ENCODE results near the gene SNRPA. TPM values are rescaled to one million over a fixed set of nuclear protein-coding genes. Genes with fewer than 3 reads are reported as not detected.
"Not testable (repeated sequence)": the region's sequence is repeated elsewhere in the genome, so short reads cannot be mapped to it uniquely, and the experiment has no call there.

Gene SNRPA
- total RNA-seq, 2 donors from 2014 or later: 18.7 to 42.2 TPM

- H3K27me3 ChIP-seq: no peaks in the 10 kb centered on the region
- no peak overlapping the region for H3K27ac ChIP-seq
- DNase-seq (no peak), ATAC-seq (no peak)
- H3K4me1 ChIP-seq: peaks cover 16% of the 10 kb centered on the region
- intact Hi-C loops (cut with DNase I): no loop called here
- no peaks in the 10 kb centered on the region for H3K9me3 ChIP-seq
- H3K36me3 ChIP-seq (replicated peaks in 1 of 2; ENCODE audit: insufficient read depth in 1 of 2, low read depth in 2 of 2): no peaks in the 10 kb centered on the region
- TF ChIP-seq CTCF (IDR thresholded peaks at IDR 0.05) (no peak), POLR2A (IDR thresholded peaks at IDR 0.05) (no peak)
- H3K4me3 ChIP-seq: no peak overlapping the region
- WGBS, 2 donors: 94 to 97% methylated on average over 7 of the region's 7 CpGs
Observed at GRCh38 chr19:40781140-40781539, 30.1 kb downstream of the SNRPA start.

- no peaks in the 10 kb centered on the region for H3K36me3 ChIP-seq (replicated peaks in 1 of 2; ENCODE audit: insufficient read depth in 1 of 2, low read depth in 2 of 2)
- H3K27ac ChIP-seq: no peak overlapping the region
- ATAC-seq (no peak), DNase-seq (no peak)
- no peaks in the 10 kb centered on the region for H3K9me3 ChIP-seq
- H3K27me3 ChIP-seq: no peaks in the 10 kb centered on the region
- 94 to 96% methylated on average over 9 to 14 of the region's 14 CpGs for WGBS, 2 donors
- H3K4me1 ChIP-seq: peaks cover 6% of the 10 kb centered on the region
- no peak overlapping the region for H3K4me3 ChIP-seq
- intact Hi-C loops (cut with DNase I): no loop called here
- TF ChIP-seq POLR2A (IDR thresholded peaks at IDR 0.05) (no peak), CTCF (IDR thresholded peaks at IDR 0.05) (no peak)
Observed at GRCh38 chr19:40783711-40784110, 32.7 kb downstream of the SNRPA start.

GRCh38 chr19:40784146-40784545, 33.1 kb downstream of the SNRPA start:
- H3K4me3 ChIP-seq; ATAC-seq; H3K36me3 ChIP-seq (replicated peaks in 1 of 2; ENCODE audit: insufficient read depth in 1 of 2, low read depth in 2 of 2); H3K27ac ChIP-seq; H3K4me1 ChIP-seq; DNase-seq; intact Hi-C loops (cut with DNase I); H3K9me3 ChIP-seq; H3K27me3 ChIP-seq: not testable (repeated sequence)
- WGBS, 2 donors: 95 to 100% methylated on average over 2 of the region's 2 CpGs

- Histone ChIP-seq H3K36me3 (replicated peaks in 1 of 2; ENCODE audit: insufficient read depth in 1 of 2, low read depth in 2 of 2) (no peaks in the 10 kb centered on the region), H3K4me3 (no peak overlapping the region), H3K27ac (no peak overlapping the region), H3K4me1 (no peaks in the 10 kb centered on the region), H3K27me3 (no peaks in the 10 kb centered on the region), H3K9me3 (no peaks in the 10 kb centered on the region)
- DNase-seq: no peak
- intact Hi-C loops (cut with DNase I): no loop called here
- ATAC-seq: no peak
- 40 to 60% methylated on average over 1 of the region's 1 CpG for WGBS, 2 donors
- TF ChIP-seq CTCF (IDR thresholded peaks at IDR 0.05) (no peak), POLR2A (IDR thresholded peaks at IDR 0.05) (no peak)
Observed at GRCh38 chr19:40785526-40785925, 34.5 kb downstream of the SNRPA start.

- 88 to 92% methylated on average over 17 to 25 of the region's 25 CpGs for WGBS, 2 donors
- intact Hi-C loops (cut with DNase I): no loop called here
- ATAC-seq (no peak), DNase-seq (no peak)
- no peaks in the 10 kb centered on the region for H3K4me1 ChIP-seq
- H3K9me3 ChIP-seq: no peaks in the 10 kb centered on the region
- H3K4me3 ChIP-seq: no peak overlapping the region
- no peaks in the 10 kb centered on the region for H3K36me3 ChIP-seq (replicated peaks in 1 of 2; ENCODE audit: insufficient read depth in 1 of 2, low read depth in 2 of 2)
- no peak for TF ChIP-seq POLR2A (IDR thresholded peaks at IDR 0.05)
- no peak for TF ChIP-seq CTCF (IDR thresholded peaks at IDR 0.05)
- no peaks in the 10 kb centered on the region for H3K27me3 ChIP-seq
- no peak overlapping the region for H3K27ac ChIP-seq
Observed at GRCh38 chr19:40786060-40787037, 35.3 kb downstream of the SNRPA start.

Measured in body of pancreas (tissue), 4 donors.